Bone marrow (tissue), 2 donors: ENCODE results near the gene LGMN.
"Not testable (repeated sequence)": the region's sequence is repeated elsewhere in the genome, so short reads cannot be mapped to it uniquely, and the experiment has no call there.

Experiments used
- DNase-seq, 2 donors: peaks; one replicate each; lab custom pipeline; 2025; lab: John Stamatoyannopoulos, UW

The LGMN gene

GRCh38 chr14:92694807-92695206 is 53.6 kb downstream of the LGMN start:
- DNase-seq = no peak

GRCh38 chr14:92693998-92694795 is 54.2 kb downstream of the LGMN start:
- DNase-seq = no peak

GRCh38 chr14:92692822-92693226 is 55.6 kb downstream of the LGMN start:
- DNase-seq = peak in 1 of 2 donors; percentile 48

GRCh38 chr14:92690171-92691011 is 58.0 kb downstream of the LGMN start:
- DNase-seq = no peak

GRCh38 chr14:92688434-92689375 is 59.7 kb downstream of the LGMN start:
- DNase-seq = no peak

GRCh38 chr14:92687681-92688433 is 60.6 kb downstream of the LGMN start:
- DNase-seq = no peak

- DNase-seq = peak in 1 of 2 donors; percentile 20
Measured at GRCh38 chr14:92686900-92687427, 61.5 kb downstream of the LGMN start.

GRCh38 chr14:92686411-92686899 is 62.0 kb downstream of the LGMN start:
- DNase-seq = no peak

- DNase-seq = no peak
Measured at GRCh38 chr14:92685784-92686355, 62.6 kb downstream of the LGMN start.

- DNase-seq = no peak
Measured at GRCh38 chr14:92684801-92685560, 63.4 kb downstream of the LGMN start.

GRCh38 chr14:92683041-92683440 is 65.4 kb downstream of the LGMN start:
- DNase-seq = no peak

GRCh38 chr14:92680781-92681650 is 67.4 kb downstream of the LGMN start:
- peak in 1 of 2 donors; percentile 66 for DNase-seq

GRCh38 chr14:92680330-92680729 is 68.1 kb downstream of the LGMN start:
- not testable (repeated sequence) for DNase-seq

GRCh38 chr14:92679246-92679645 is 69.2 kb downstream of the LGMN start:
- no peak for DNase-seq

GRCh38 chr14:92678766-92679165 is 69.7 kb downstream of the LGMN start:
- DNase-seq = no peak

- no peak for DNase-seq
Measured at GRCh38 chr14:92677955-92678354, 70.5 kb downstream of the LGMN start.

- peak in 1 of 2 donors; percentile 43 for DNase-seq
Measured at GRCh38 chr14:92677087-92677668, 71.2 kb downstream of the LGMN start.

GRCh38 chr14:92676403-92677086 is 71.9 kb downstream of the LGMN start:
- DNase-seq = no peak
